HL-60 (cell line): ENCODE measurements around the gene PLCG1.

Experiments
- POLR2AphosphoS5 ChIP-seq: IDR thresholded peaks from 2 replicates; pipeline ENCODE4 v1.6.1; 2012; ENCODE audit warnings: low read depth
- SPI1 ChIP-seq: IDR thresholded peaks from 2 replicates; pipeline ENCODE4 v1.6.1; 2012; ENCODE audit warnings: low read depth, mild to moderate bottlenecking, borderline replicate concordance
- TF ChIP-seq, protein P1 (sequence below): IDR thresholded peaks from one replicate; pipeline ENCODE4 v1.5.1; 2011; ENCODE audit warnings: low read length, control low read depth, inconsistent platforms; ENCODE audit not compliant: insufficient read depth
- TF ChIP-seq, protein P2 (sequence below): IDR thresholded peaks from 2 replicates; pipeline ENCODE4 v1.6.1; 2012; ENCODE audit warnings: low read depth; ENCODE audit not compliant: insufficient replicate concordance

DNA sequence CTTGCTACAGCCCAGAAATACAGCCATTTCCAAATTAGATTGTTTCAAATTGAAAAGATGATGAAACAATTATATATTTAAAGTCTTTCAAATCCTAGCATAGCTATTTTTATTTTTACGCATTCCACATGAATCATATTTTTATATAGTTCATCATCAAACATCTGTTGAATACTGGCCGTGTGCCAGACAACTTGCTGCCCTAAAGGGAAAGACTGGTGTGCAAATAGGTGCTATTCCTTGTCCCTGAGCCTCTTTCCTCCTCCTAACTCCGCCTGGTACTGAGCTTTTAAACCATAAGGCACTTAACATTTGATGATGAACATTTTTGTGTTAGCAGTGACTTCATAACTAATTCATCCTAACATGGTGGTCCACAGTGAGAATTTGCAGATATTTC lies 18.7 kb upstream of the PLCG1 start:
- TF ChIP-seq, protein P1, sequence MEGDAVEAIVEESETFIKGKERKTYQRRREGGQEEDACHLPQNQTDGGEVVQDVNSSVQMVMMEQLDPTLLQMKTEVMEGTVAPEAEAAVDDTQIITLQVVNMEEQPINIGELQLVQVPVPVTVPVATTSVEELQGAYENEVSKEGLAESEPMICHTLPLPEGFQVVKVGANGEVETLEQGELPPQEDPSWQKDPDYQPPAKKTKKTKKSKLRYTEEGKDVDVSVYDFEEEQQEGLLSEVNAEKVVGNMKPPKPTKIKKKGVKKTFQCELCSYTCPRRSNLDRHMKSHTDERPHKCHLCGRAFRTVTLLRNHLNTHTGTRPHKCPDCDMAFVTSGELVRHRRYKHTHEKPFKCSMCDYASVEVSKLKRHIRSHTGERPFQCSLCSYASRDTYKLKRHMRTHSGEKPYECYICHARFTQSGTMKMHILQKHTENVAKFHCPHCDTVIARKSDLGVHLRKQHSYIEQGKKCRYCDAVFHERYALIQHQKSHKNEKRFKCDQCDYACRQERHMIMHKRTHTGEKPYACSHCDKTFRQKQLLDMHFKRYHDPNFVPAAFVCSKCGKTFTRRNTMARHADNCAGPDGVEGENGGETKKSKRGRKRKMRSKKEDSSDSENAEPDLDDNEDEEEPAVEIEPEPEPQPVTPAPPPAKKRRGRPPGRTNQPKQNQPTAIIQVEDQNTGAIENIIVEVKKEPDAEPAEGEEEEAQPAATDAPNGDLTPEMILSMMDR: no peak
- TF ChIP-seq, protein P2, sequence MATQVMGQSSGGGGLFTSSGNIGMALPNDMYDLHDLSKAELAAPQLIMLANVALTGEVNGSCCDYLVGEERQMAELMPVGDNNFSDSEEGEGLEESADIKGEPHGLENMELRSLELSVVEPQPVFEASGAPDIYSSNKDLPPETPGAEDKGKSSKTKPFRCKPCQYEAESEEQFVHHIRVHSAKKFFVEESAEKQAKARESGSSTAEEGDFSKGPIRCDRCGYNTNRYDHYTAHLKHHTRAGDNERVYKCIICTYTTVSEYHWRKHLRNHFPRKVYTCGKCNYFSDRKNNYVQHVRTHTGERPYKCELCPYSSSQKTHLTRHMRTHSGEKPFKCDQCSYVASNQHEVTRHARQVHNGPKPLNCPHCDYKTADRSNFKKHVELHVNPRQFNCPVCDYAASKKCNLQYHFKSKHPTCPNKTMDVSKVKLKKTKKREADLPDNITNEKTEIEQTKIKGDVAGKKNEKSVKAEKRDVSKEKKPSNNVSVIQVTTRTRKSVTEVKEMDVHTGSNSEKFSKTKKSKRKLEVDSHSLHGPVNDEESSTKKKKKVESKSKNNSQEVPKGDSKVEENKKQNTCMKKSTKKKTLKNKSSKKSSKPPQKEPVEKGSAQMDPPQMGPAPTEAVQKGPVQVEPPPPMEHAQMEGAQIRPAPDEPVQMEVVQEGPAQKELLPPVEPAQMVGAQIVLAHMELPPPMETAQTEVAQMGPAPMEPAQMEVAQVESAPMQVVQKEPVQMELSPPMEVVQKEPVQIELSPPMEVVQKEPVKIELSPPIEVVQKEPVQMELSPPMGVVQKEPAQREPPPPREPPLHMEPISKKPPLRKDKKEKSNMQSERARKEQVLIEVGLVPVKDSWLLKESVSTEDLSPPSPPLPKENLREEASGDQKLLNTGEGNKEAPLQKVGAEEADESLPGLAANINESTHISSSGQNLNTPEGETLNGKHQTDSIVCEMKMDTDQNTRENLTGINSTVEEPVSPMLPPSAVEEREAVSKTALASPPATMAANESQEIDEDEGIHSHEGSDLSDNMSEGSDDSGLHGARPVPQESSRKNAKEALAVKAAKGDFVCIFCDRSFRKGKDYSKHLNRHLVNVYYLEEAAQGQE: no peak
- TF ChIP-seq SPI1 (no peak), POLR2AphosphoS5 (no peak)
